ENCODE measurements around the gene PPIP5K1. TPM values are rescaled to one million over a fixed set of nuclear protein-coding genes. Genes with fewer than 3 reads are reported as not detected.
"Not testable (repeated sequence)": the region's sequence is repeated elsewhere in the genome, so short reads cannot be mapped to it uniquely, and the experiment has no call there.

The PPIP5K1 gene
- total RNA-seq, 3 donors from 2014 or later: 65.2 to 126 (median 87.7) TPM

GRCh38 chr15:43545426-43545825, 44.6 kb downstream of the PPIP5K1 start:
- H3K36me3 ChIP-seq (ENCODE audit: low read depth): no peaks in the 10 kb centered on the region
- no peak for TF ChIP-seq CTCF (IDR thresholded peaks at IDR 0.05)
- intact Hi-C loops (cut with DNase I, micrococcal nuclease): no loop called here
- H3K9me3 ChIP-seq: no peaks in the 10 kb centered on the region
- DNase-seq: no peak
- ATAC-seq: no peak
- no peak overlapping the region for H3K4me3 ChIP-seq
- H3K4me1 ChIP-seq (ENCODE audit: low read depth): no peaks in the 10 kb centered on the region

- ATAC-seq (no peak), DNase-seq (no peak)
- H3K4me3 ChIP-seq: no peak overlapping the region
- no peaks in the 10 kb centered on the region for H3K9me3 ChIP-seq
- TF ChIP-seq CTCF (IDR thresholded peaks at IDR 0.05): no peak
- H3K36me3 ChIP-seq (ENCODE audit: low read depth): no peaks in the 10 kb centered on the region
- no peaks in the 10 kb centered on the region for H3K4me1 ChIP-seq (ENCODE audit: low read depth)
- intact Hi-C loops (cut with DNase I, micrococcal nuclease): no loop called here
Observed at GRCh38 chr15:43544266-43544665, 45.7 kb downstream of the PPIP5K1 start.

GRCh38 chr15:43541785-43542184, 48.2 kb downstream of the PPIP5K1 start:
- DNase-seq (no peak), ATAC-seq (no peak)
- H3K9me3 ChIP-seq: no peaks in the 10 kb centered on the region
- no peaks in the 10 kb centered on the region for H3K36me3 ChIP-seq (ENCODE audit: low read depth)
- TF ChIP-seq CTCF (IDR thresholded peaks at IDR 0.05): no peak
- no peak overlapping the region for H3K4me3 ChIP-seq
- intact Hi-C loops (cut with DNase I, micrococcal nuclease): no loop called here
- no peaks in the 10 kb centered on the region for H3K4me1 ChIP-seq (ENCODE audit: low read depth)

GRCh38 chr15:43538091-43538490, 51.9 kb downstream of the PPIP5K1 start:
- Histone ChIP-seq H3K36me3 (ENCODE audit: low read depth) (no peaks in the 10 kb centered on the region), H3K4me1 (ENCODE audit: low read depth) (no peaks in the 10 kb centered on the region), H3K9me3 (no peaks in the 10 kb centered on the region), H3K4me3 (no peak overlapping the region)
- TF ChIP-seq CTCF (IDR thresholded peaks at IDR 0.05): no peak
- DNase-seq (no peak), ATAC-seq (no peak)
- intact Hi-C loops (cut with DNase I, micrococcal nuclease): loop anchor here in 1 of 2 donors (10.0 kb wide), 1 partner anchor 187 kb away; no protein-coding TSS in a partner anchor

- H3K4me3 ChIP-seq: no peak overlapping the region
- TF ChIP-seq CTCF (IDR thresholded peaks at IDR 0.05): no peak
- ATAC-seq (no peak), DNase-seq (no peak)
- H3K4me1 ChIP-seq (ENCODE audit: low read depth): peaks cover 5% of the 10 kb centered on the region
- intact Hi-C loops (cut with DNase I, micrococcal nuclease): loop anchor here in 1 of 2 donors (10.0 kb wide), 1 partner anchor 190 kb away; no protein-coding TSS in a partner anchor
- H3K36me3 ChIP-seq (ENCODE audit: low read depth): no peaks in the 10 kb centered on the region
- H3K9me3 ChIP-seq: no peaks in the 10 kb centered on the region
Observed at GRCh38 chr15:43534897-43535296, 55.1 kb downstream of the PPIP5K1 start.

GRCh38 chr15:43532826-43533225, 57.2 kb downstream of the PPIP5K1 start:
- not testable (repeated sequence) for H3K4me1 ChIP-seq (ENCODE audit: low read depth)

More at GRCh38 chr15:43532826-43533225, 57.2 kb downstream of the PPIP5K1 start:
- H3K9me3 ChIP-seq; H3K36me3 ChIP-seq (ENCODE audit: low read depth); H3K4me3 ChIP-seq: not testable (repeated sequence)
- ATAC-seq: peak; percentile 89
- intact Hi-C loops (cut with DNase I, micrococcal nuclease): loop anchor here in 1 of 2 donors (10.0 kb wide), 1 partner anchor 192 kb away; no protein-coding TSS in a partner anchor
- peak in 1 of 3 donors; percentile 57 for DNase-seq
